HG03103 (cell line): ENCODE data around the gene UBE2L3.
"Not testable (repeated sequence)": the region's sequence is repeated elsewhere in the genome, so short reads cannot be mapped to it uniquely, and the experiment has no call there.

Experiments used
- ATAC-seq: cut with Tn5 transposase; IDR thresholded peaks from one replicate; pipeline ENCODE4 v1.9.1; 2021; ENCODE audit warnings: low read depth; ENCODE audit not compliant: unreplicated experiment

Gene UBE2L3

DNA sequence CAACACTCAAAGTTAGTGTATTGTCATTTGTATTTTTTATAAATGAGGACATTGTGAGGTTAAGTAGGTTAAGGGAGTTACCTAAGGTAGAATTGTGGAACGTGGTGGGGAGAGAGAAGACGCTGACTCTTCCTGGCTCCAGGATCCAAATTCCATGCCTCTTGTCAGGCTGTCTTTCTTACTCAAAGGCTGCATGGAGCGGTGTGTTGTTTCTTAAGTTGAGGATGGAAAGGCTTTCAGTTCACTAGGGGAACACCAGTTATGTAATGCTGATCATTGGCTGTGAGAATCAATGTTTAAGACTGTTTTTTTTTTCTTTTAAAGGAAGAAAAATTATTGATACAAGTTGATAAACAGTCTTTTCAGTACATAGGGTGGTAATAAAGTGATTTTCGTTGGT is 2.9 kb downstream of the UBE2L3 start:
- ATAC-seq, result no peak

DNA sequence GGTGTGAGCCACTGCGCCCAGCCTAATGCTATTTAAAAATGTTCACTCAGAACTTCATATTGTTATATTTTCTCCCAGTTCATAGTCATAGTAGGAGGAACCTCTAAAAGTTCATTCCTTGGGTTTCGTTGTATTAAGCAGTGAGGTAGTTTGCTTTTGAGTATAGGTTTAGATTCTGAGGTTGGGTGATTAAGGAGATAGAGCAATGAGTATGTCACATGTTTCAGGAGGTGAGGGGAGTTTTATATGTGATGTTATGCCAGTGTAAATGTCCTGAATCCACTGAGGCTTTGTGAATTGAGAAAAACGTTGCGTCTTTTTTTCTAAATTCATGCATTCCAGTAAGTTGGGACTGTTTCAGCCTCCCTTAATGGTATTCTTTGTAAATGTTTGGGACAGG is 4.2 kb downstream of the UBE2L3 start:
- no peak for ATAC-seq

DNA sequence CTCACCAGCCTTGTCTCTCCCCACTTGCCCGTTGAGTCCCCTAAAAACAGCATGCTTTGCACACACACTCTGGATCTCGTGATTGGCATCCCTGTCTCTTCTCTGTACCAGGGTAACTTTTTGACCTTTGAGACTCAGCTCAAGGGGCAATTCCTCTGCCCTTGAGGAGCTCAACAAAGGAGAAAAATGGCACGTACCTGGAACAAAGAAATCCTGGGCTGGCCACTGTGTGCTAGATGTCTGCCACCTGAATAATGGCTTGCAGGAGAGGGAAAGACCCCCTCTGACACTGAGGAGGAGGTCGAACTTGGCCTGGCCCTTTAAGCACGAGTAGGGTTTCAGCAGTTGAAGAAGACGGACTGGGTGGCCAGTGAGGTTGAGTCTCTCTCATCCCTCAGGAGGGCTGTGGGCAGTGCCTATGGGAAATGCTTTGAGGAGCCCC is 5.8 kb downstream of the UBE2L3 start:
- no peak for ATAC-seq

DNA sequence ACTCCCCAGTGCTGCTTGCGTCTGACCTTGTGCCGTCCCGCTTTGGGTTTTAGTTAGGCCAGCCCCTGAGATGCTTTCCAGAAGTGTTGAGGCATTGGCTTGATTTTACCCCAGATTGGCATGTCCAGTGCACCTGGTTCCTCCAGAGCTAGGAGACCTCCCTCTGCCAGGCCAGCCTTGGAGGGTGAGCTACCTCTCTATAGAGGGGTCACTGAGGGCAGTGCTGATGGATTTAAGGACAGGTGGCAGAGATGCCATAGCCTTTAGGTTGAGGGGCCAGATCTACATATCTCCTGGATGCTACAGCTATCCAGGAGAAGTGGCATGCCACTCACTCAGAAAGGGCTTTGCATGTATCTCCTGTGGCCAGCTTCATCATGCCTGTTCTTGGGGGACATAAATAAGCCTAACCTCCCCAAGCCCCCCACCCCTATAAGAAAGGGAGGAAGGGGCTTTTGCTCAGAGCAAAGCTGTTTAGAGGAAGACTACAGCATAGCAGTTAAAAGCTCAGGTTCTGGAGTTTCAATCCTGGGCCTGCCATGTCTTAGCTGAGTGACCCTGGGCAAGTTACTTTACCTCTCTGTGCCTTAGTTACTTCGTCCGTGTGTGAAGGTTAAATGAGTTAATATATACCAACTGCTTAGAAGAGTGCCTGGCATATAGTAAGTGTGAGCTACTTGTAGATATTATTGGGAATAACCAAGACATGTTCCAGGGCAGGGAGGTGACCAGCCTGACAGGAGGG is 6.4 kb downstream of the UBE2L3 start:
- ATAC-seq, result no peak

DNA sequence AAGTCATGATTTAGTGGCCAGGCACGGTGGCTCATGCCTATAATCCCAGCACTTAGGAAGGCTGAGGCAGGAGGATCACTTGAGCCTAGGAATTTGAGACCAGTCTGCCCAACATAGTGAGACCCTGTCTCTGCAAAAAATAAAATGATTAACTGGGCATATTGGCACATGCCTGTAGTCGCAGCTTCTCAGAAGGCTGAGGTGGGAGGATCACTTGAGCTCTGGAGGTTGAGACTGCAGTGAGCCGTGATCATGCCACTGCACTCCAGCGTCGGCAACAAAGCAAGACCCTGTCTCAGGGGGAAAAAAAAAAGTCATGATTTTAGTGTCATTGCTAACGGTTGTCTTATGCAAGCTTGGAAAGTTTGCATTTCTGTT is 11.9 kb downstream of the UBE2L3 start:
- no peak for ATAC-seq

DNA sequence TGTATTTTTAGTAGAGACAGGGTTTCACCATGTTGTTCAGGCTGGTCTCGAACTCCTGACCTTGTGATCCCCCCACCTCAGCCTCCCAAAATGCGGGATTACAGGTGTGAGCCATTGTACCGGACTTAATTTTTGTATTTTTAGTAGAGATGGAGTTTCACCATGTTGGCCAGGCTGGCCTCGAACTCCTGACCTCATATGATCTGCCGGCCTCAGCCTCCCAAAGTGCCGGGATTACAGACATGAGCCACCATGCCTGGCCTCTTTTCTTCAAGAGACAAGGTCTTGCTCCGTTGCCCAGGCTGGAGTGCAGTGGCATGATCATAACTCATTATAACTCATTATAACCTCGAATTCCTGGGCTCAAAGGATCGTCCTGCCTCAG is 13.1 kb downstream of the UBE2L3 start:
- not testable (repeated sequence) for ATAC-seq

DNA sequence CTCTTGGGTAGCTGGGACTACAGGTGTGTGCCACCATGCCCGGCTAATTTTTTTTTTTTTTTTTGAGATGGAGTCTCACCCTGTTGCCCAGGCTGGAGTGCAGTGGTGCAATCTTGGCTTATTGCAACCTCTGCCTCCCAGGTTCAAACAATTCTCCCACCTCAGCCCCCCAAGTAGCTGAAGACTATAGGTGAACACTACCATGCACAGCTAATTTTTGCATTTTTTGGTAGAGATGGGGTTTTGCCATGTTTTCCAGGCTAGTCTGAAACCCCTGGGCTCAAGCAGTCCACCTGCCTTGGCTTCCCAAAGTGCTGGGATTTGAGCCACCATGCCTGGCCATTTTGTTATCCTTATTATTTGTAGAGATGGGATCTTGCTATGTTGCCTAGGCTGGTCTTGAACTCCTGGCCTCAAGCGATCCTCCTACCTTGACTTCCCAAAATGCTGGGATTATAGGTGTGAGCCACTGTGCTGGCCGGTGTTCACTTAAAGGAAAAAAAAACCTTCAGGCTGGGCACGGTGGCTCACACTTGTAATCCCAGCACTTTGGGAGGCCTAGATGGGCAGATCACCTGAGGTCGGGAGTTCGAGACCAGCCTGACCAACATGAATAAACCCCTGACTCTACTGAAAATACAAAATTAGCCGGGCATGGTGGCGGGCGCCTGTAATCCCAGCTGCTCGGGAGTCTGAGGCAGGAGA is 13.6 kb downstream of the UBE2L3 start:
- not testable (repeated sequence) for ATAC-seq

DNA sequence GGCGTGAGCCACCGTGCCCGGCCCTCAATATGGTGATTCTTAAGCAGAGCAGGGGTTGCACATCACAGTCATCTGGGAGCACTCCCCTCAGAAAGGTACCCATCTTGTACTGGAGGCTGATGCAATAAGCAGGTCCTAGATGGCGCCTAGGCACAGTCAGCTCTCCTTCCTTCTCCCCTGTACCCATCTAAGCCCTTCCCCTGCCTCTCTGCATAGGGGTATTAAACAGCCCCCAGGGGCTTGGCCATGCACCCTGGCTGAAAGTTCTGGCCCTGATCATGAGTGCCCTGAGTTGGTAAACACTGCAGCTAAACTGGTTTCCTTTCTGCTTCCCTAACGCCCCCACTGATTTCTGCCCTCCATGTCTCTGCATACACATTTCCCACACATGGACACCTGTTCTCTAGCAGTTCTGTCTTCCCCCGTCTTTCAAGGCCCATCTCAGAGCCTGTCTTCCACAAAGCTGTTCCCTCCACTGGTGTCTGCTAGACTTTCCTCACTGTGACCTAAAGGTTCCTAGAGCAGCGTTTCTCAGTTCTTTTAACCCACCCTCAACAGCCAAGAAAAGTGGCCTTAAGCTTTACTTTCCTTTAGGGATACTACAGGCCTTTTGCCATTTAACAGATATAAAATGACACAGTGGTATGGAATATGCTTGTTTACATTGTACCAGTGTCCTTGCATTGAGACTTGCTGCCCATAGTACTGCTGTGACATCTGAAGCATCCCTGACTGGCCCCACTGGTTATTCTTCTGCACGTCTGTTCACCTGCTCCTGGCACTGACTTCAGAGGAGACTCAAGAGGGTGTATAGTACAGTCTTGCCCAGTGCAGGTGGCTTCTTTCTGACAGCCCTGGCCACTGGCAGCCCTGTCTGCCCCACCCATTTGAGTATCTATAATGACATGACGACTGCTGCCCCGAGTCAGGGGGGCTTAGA is 15.6 kb downstream of the UBE2L3 start:
- ATAC-seq, result no peak

DNA sequence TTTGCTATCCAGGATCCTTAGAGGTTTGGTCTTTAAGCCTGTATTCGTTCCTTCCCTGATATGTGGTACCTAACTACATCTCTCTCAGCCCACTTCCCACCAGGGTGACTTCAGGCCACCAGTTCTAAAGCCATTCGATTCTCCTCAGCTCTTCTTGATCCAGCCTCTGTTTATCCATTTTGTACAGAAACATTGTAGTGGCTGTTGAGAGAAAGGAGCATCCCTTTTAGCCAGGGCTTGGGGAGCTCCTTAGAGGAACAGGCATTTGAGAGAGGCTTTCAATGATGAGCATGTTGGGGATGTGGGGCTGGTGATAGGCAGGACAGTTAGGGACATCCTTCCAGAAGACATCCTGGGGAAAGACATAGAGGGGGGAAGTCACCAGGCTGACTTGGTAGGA is 17.9 kb downstream of the UBE2L3 start:
- ATAC-seq, result no peak

DNA sequence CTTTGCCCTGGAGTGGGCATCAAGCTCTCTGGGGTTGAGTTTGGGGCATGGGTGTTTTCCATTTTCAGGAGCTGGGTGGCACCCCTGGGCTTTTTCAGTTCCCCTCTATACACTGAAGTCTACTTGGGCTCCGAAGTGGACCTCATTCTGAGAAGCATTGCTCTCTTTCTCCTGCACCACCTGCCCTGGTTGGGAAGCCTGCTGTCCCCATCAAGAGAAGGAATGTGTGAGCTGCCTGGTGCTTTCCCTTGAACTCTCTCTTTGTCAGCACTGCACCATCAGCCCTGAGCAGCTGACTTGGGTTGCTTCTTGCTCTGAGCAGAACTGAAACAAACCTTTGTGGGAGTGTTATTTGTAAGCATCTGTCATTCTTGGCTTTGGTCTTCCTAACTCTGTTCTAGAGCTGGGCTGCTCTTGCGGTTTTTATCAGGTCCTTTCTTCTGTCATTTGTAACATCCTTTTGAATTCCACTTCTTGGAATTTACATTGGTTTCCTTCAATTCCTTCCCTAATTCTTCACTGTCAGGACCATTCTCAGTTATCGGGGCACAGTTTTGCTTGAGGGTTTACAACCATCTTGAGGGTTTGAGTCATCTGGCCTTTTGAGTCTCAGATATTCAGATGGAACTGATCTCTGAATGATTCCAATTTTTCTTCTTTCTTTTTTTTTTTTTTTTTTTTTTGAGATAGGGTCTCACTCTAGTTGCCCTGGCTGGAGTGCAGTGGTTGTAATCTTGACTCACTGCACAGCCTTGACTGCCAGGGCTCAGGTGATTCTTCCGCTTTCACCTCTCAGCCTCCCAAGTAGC is 20.5 kb downstream of the UBE2L3 start:
- ATAC-seq, result no peak

DNA sequence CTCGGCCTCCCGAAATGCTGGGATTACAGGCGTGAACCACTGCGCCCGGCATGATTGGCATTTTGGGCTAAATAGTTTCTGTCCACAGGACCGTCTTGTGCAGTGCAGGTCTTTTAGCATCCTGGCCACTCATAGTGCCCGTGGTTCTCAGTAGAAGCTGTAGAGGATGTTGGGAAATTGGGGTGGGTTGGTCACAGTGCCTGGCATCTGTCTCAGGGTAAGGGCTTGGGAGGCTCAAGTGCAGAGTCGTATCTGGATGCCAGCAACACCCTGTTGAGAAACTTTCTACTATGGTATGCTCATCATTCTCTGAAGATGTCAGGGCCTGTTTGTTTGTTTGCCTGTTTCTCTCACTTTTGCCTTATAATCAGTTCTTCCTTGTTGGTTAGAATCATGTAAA is 21.9 kb downstream of the UBE2L3 start:
- no peak for ATAC-seq

DNA sequence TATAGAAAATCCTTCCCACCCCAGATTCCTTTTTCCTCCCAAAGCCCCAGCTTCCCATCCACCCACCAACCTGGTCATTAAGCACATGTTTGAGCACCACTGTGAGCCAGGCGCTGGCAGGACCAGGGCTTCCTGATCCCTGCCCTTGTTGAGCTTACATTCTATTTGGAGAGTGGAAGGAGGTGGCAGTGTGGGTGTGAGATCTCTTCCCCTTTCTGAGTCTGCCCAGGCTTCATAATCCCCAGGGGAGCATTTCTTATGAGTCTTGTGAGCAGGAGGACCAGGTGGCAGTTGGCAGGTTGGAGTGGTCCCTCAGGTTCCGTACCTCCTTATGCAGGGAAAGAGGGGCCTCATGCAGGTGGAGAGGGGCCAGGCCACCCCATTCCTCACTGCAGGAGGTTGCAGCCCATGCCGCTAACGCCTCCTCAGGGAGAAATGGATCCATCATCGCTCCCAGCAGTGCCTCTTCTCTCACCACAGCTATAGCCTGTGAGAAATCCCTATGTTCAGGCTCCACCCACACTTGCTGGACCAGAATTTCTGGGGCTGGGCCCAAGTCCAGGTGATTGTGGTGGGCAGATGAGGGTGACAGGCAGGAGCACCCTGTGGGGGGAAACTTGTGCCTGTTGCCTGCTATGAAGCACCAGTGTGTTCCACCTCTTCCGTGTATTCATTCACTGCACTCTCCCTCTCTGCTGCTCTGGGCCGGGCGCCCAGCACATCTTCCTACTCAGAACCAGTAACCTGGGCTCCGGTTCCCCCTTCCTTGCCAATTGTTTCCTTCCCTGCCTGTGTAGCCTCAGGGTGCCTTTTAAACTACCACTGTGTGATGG is 23.5 kb downstream of the UBE2L3 start:
- no peak for ATAC-seq

DNA sequence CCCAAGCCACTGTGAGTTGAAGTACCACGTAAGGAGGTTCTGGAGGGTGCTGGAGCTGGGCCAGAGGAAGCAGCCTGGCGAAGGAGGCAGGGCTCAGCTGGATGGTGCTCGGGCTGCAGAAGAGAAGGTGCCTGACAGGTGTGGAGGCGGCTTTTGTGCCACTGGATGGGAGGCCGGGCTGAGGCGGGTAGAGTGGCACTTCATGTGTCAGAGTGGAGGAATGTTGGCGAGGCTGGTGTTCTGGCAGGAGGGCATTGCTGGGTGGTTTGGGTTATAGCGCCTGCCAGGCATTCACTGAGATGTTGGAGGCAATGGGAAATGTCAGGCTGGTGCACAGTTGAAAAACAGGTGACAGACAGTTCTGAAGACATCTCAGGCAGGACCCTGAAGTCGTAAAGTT is 24.2 kb downstream of the UBE2L3 start:
- ATAC-seq, result no peak

DNA sequence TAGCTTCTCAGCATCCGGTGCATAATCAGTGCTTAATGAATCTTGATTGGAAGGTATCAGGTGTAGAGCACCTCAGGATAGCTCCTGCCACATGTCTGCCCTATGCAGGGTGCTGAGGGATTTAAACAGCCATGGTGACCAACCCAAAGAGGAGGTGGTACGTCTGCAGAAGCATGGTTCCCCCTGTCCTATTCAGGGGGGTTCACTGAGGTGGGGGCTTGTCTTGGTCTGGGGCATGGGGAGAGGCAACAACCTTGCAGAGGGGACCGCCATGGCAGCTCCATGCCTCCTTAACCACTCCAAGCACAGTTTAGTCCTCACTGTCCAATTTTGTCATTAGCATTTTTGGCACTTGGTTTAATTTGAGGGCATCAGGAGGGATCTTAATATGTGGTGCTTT is 24.9 kb downstream of the UBE2L3 start:
- no peak for ATAC-seq

DNA sequence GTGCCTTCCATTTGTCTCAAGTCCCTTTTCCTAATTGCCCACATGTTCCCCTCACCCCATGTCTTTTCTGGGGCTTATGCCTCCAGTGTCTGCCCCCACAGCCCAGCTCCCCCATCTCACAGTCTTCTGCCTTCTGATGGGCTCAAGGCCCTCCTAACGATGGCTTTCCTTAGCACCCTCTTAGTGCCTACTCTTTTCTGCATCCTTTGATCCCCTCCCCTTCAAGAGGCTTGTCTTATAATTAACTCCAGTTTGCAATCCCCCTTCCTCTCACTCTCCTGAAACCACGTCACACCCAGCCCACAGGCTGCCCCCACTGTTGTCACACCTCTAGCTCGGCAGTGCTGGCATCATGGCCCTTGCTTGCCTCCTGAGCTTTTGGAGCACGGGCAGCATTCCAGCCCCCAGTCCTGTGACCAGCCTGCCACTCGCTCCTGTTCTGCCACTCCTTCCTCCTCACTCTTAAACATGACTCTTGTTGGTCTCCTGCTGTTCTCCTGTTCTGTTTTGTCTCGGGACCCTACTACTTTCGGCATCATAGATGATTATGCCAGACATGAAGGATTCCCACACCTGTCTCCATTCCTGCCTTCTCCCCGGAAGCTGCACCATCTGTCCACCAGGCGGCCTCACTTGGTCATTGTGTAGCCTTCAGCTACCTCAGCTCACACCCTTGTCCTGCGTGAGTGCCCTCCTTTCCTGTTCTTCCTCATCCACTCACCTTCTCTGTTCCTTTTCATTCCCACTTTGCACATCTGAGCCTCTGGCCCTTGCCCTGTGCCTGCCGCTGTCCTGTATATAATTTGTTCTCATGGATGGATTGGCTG is 26.1 kb downstream of the UBE2L3 start:
- no peak for ATAC-seq

DNA sequence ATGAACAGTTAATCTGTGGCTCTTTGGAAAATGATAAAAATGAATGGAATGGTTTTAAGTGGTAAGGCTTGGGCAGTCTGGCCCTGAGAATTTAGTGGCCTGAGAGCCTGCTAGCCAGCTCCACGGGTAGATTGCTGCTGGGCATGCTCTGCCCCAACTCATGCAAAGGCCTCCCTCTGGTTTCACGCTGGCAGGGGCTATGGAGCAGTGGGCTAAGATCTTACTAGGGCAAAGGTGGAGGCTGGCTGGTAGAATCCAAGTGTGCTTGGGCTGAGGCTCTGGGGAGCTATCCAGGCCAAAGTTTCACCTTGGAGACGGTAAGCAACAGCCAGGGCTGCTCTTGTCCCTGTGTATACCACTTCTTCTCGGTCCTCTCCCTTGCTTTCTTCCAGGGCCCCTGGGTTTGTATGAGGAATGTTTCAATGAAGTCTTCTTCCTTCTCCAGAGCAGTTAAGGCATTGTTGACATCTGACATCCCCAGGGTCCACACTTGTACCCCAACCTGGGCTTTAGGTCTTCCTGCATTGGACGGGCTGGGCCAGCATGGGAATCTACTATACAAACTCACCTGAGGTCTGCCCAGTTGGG is 27.4 kb downstream of the UBE2L3 start:
- ATAC-seq, result no peak

DNA sequence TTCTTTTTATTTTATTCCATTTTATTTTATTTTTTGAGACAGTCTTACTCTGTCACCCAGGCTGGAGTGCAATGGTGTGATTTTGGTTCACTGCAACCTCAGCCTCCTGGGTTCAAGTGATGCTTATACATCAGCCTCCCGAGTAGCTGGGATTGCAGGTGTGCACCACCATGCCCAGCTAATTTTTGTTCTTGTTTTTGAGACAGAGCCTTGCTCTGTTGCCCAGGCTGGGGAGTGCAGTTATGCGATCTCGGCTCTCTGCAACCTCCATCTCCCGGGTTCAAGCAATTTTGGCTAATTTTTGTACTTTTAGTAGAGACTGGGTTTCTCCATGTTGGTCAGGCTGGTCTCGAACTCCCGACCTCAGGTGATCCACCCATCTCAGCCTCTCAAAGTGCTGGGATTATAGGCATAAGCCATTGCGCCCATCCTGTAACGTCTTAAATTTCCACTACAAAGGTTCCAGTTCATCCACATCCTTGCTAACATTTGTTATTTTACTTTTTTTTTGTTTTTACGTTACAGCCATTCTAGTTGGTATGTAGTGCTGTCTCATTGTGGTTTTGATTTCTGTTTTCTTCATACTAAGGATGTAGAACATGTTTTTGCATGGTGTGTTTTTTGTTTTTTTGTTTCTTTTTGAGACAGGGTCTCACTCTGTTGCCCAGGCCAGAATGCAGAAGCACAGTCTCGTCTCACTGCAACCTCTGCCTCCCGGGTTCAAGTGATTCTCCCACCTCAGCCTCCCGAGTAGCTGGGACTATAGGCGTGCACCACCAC is 29.0 kb downstream of the UBE2L3 start:
- not testable (repeated sequence) for ATAC-seq

DNA sequence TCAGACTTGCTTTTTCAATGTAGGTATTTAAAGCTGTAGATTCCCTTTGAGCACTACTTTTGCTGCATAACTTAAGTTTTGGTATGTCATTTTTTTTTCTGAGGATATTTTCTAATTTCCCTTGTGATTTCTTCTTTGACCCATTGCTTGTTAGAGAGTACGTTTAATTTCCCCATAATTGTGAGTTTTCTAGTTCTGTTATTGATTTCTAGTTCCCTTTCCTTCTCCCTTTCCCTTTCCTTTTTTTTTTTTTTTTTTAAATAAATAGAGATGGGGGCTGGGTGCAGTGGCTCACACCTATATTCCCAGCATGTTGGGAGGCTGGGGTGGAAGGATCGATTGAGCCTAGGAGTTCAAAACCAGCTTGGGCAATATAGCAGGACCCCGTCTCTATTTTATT is 30.8 kb downstream of the UBE2L3 start:
- ATAC-seq, result no peak
